ENCODE data around the gene ANKDD1B. TPM values are rescaled to one million over a fixed set of nuclear protein-coding genes. Genes with fewer than 3 reads are reported as not detected.
A peak's percentile ranks its signal among the peaks of the same experiment; 100 is the strongest.

Gene ANKDD1B
- polyA plus RNA-seq, 3 donors = 0.32 TPM; not detected in 2

DNA sequence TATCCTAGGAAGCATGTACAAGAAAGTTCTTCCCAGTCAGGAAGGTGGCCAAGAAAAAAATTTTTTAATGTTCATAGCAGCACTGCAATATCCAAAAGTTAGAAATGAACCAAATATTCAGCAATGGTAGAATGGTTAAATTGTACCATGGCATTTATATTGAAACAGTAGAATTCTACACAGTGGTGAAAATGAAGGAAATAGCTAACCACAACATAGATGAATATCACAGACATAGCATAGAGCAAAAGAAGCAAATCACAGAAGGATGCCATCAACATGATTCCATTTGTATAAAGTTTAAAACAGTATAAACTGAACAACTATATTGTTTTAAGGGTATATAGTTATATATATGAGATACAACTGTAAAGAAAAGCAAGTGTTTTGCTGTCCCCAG lies 10.7 kb upstream of the ANKDD1B start:
- H3K9ac ChIP-seq (ENCODE audit: insufficient read depth, low read length, poor library complexity, severe bottlenecking) = no peak overlapping the region
- H2AFZ ChIP-seq (ENCODE audit: insufficient read depth, low read depth, low read length, poor library complexity, severe bottlenecking) = no peak overlapping the region
- DNase-seq = no peak
- Mint-ChIP-seq H3K4me1 (no peaks in the 10 kb centered on the region), H3K27ac (no peak overlapping the region), H3K4me3 (no peak overlapping the region), H3K9me3 (no peaks in the 10 kb centered on the region), H3K36me3 (peaks cover 53 to 70% of the 10 kb centered on the region in 2 donors), H3K27me3 (ENCODE audit: low read depth in 3 of 3) (no peaks in the 10 kb centered on the region)
- intact Hi-C loops (cut with micrococcal nuclease) = no loop called here
- no peaks in the 10 kb centered on the region for H4K20me1 ChIP-seq (ENCODE audit: insufficient read depth, low read length)
- no peaks in the 10 kb centered on the region for H3K4me1 ChIP-seq (ENCODE audit: control insufficient read depth in 1 of 2, insufficient read depth in 2 of 2, low read length in 2 of 2)
- no peaks in the 10 kb centered on the region for H3K9me3 ChIP-seq (replicated peaks in 1 of 2; ENCODE audit: control insufficient read depth in 1 of 2, insufficient read depth in 1 of 2, low read length in 2 of 2)
- H3K4me3 ChIP-seq (replicated peaks in 1 of 3; ENCODE audit: low read depth in 2 of 3, low read length in 3 of 3) = no peak overlapping the region
- no peaks in the 10 kb centered on the region for H3K79me2 ChIP-seq (ENCODE audit: insufficient read depth, low read length)
- H3K4me2 ChIP-seq (replicated peaks; ENCODE audit: extremely low read depth, low read length, poor library complexity, severe bottlenecking) = no peak overlapping the region
- H3K27ac ChIP-seq (ENCODE audit: low read depth in 1 of 2, low read length in 2 of 2) = no peak overlapping the region
- no peaks in the 10 kb centered on the region for H3K27me3 ChIP-seq (ENCODE audit: control insufficient read depth in 2 of 2, insufficient read depth in 2 of 2, low read length in 2 of 2)
- H3K36me3 ChIP-seq (replicated peaks in 1 of 2; ENCODE audit: control insufficient read depth in 1 of 2, insufficient read depth in 2 of 2, low read length in 2 of 2) = peaks cover 35 to 80% of the 10 kb centered on the region in 2 donors
- TF ChIP-seq, protein P1, sequence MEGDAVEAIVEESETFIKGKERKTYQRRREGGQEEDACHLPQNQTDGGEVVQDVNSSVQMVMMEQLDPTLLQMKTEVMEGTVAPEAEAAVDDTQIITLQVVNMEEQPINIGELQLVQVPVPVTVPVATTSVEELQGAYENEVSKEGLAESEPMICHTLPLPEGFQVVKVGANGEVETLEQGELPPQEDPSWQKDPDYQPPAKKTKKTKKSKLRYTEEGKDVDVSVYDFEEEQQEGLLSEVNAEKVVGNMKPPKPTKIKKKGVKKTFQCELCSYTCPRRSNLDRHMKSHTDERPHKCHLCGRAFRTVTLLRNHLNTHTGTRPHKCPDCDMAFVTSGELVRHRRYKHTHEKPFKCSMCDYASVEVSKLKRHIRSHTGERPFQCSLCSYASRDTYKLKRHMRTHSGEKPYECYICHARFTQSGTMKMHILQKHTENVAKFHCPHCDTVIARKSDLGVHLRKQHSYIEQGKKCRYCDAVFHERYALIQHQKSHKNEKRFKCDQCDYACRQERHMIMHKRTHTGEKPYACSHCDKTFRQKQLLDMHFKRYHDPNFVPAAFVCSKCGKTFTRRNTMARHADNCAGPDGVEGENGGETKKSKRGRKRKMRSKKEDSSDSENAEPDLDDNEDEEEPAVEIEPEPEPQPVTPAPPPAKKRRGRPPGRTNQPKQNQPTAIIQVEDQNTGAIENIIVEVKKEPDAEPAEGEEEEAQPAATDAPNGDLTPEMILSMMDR (IDR thresholded peaks at IDR 0.05) = no peak

DNA sequence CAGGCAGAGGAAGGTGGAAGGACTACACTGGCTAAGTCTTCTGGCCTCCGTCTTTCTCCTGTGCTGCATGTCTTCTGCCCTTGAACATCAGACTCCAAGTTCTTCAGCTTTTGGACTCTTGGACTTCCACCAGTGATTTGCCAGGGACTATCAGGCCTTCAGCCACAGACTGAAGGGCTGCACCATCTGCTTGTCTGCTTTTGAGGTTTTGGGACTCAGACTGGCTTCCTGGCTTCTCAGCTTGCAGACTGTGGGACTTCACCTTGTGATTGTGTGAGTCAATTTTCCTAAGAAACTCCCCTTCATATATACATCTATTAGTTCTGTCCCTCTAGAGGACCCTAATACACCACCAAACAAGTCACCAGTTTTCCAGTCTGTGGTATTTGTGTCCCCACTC lies 9.7 kb upstream of the ANKDD1B start:
- no peak overlapping the region for H3K4me3 Mint-ChIP-seq

More for the DNA sequence above, 9.7 kb upstream of the ANKDD1B start:
- TF ChIP-seq, protein P1 (IDR thresholded peaks at IDR 0.05) = no peak
- no peaks in the 10 kb centered on the region for H4K20me1 ChIP-seq (ENCODE audit: insufficient read depth, low read length)
- Mint-ChIP-seq H3K4me1 (no peaks in the 10 kb centered on the region), H3K36me3 (peaks cover 46 to 62% of the 10 kb centered on the region in 2 donors), H3K9me3 (no peaks in the 10 kb centered on the region), H3K27ac (peak overlapping the region in 1 of 7 donors; percentile 70), H3K27me3 (ENCODE audit: low read depth in 3 of 3) (no peaks in the 10 kb centered on the region)
- H3K4me2 ChIP-seq (replicated peaks; ENCODE audit: extremely low read depth, low read length, poor library complexity, severe bottlenecking) = no peak overlapping the region
- peaks cover 27 to 70% of the 10 kb centered on the region in 2 donors for H3K36me3 ChIP-seq (replicated peaks in 1 of 2; ENCODE audit: control insufficient read depth in 1 of 2, insufficient read depth in 2 of 2, low read length in 2 of 2)
- intact Hi-C loops (cut with micrococcal nuclease) = no loop called here
- no peaks in the 10 kb centered on the region for H3K27me3 ChIP-seq (ENCODE audit: control insufficient read depth in 2 of 2, insufficient read depth in 2 of 2, low read length in 2 of 2)
- no peak overlapping the region for H3K4me3 ChIP-seq (replicated peaks in 1 of 3; ENCODE audit: low read depth in 2 of 3, low read length in 3 of 3)
- H3K9me3 ChIP-seq (replicated peaks in 1 of 2; ENCODE audit: control insufficient read depth in 1 of 2, insufficient read depth in 1 of 2, low read length in 2 of 2) = no peaks in the 10 kb centered on the region
- no peaks in the 10 kb centered on the region for H3K79me2 ChIP-seq (ENCODE audit: insufficient read depth, low read length)
- H2AFZ ChIP-seq (ENCODE audit: insufficient read depth, low read depth, low read length, poor library complexity, severe bottlenecking) = no peak overlapping the region
- no peak overlapping the region for H3K9ac ChIP-seq (ENCODE audit: insufficient read depth, low read length, poor library complexity, severe bottlenecking)
- no peak for DNase-seq
- no peak overlapping the region for H3K27ac ChIP-seq (ENCODE audit: low read depth in 1 of 2, low read length in 2 of 2)
- H3K4me1 ChIP-seq (ENCODE audit: control insufficient read depth in 1 of 2, insufficient read depth in 2 of 2, low read length in 2 of 2) = no peaks in the 10 kb centered on the region
- WGBS (ENCODE audit: insufficient coverage) = 100% methylated on average over 1 of the region's 1 CpG
